Suppressor macrophage (primary cell): ENCODE measurements around the gene DCLRE1B.

ENCODE experiments used
- DNase-seq, 4 experiments: peaks; one replicate each; pipeline ENCODE4 v3.0.0-alpha.2; 2020 to 2022

Gene DCLRE1B

DNA sequence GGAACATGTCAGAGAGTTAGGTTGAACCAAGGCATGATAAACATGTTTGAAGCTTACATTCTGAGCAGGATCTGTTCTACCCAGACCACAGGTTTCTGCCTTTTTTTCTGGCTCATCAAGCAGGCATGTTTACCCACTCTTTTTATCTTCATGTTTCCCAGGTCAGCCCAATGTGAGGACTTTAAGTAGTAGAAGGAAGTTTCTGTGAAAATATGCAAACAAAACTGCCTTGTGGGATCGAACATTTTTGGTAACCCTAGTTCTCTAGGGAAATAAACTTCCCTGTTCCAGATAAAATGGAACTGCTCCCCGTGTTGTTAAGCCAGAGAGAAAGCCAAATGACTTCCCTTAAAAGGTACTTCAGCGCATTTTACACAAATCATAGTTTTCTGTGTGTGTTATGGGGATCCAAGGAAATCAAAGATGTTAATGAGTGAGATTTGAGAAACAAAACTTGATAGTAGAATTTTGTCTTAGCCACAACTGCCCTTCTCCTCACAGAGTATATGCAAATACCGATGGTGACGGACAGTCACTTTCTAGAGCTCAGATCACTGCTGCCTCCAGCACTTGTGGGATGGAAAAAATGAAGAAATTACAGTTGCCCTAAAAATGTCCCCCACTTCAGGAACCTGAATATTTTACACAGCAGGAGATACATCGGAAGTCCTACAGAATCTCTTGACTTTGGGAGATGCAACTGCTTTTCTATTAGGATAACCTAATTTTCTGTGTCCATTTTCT, 23.2 kb downstream of the DCLRE1B start:
- DNase-seq = peak; percentile 31 to 56 (median 44)

DNA sequence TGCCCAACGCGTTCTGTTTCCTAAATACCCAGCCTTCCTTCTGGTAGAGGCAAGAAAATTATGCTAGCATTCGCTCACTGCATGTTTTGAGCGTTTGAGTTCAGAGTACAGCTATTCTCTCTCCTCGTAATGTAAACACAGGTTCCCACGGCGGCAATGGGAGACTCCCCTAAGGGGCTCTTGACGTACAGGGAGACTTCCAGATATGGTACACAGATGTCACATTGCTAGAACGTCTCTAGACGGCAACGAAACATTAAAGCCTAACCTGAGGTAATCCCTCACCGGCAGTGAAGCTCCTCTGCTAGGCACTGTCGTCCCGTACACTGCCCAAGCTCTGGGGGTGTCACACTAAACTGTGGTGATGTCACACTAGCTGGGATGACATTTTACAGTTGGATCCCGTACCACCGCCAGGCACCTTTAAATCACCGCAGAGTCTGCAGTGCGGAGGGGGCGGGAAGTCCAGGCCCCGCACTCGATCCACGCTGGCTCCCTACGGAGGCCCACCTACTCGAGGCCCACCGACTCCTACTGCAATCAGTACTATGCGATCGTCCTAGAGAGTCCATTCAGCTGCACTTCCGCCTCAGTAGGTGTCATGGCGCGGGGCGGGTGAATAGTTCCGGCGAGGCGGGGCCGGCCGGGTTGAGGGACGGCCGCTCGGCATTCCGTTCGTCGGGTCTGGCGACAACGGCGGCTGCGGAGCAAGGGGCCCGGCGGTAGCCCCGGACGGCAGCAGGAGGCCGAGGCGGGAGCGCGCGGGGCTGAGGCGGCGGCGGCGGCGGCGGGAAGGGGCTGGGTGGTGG, 24.0 kb downstream of the DCLRE1B start, which contains the start of gene HIPK1:
TSS of gene HIPK1 (plus strand) at position 384 of the 809 bp plus-strand sequence.
- DNase-seq = peak; percentile 94 to 97 (median 96)

- DNase-seq = peak; percentile 59 to 83 (median 70)
Measured at GRCh38 chr1:113929750-113930498, 24.8 kb downstream of the DCLRE1B start.

DNA sequence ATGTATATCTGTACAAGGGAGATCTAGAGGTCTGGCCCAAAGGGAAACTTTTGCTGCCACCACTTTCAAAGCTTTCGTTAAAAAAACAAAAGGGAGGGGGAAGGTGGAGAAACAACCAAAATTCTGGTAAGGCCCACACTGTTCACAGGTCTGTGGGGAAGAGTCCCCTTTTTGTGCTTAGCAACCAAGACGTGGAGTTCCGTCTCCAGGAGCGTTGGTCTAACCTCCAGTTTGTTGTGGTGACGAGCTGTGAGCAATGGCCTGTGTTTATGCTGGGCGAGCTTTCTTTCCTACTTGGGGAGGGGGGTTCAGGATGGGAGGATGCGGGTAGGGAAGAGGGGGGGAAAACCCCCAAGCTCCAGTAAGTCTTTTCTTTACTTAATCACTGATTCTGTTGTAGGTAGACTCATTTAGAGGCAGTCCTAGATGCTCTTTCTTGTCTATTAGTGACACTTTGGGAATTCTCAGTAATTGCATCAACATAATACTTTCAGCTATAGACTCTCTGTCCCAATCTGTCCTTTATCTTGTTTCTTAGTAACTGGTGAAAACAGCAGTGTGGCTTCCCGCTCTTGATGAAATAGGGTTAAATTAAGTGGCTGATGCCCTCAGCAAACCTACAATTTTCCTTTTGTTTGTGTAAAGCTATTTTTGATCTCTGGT, 25.5 kb downstream of the DCLRE1B start:
- peak; percentile 48 to 70 (median 58) for DNase-seq

- peak in 2 of 4 experiments; percentile 10 to 16 for DNase-seq
Measured at GRCh38 chr1:113931451-113931851, 26.3 kb downstream of the DCLRE1B start.

- DNase-seq = no peak
Measured at GRCh38 chr1:113934006-113934405, 28.9 kb downstream of the DCLRE1B start.

GRCh38 chr1:113934511-113935055, 29.5 kb downstream of the DCLRE1B start:
- peak in 2 of 4 experiments; percentile 8 to 30 for DNase-seq

- DNase-seq = no peak
Measured at GRCh38 chr1:113935176-113935575, 30.1 kb downstream of the DCLRE1B start.

DNA sequence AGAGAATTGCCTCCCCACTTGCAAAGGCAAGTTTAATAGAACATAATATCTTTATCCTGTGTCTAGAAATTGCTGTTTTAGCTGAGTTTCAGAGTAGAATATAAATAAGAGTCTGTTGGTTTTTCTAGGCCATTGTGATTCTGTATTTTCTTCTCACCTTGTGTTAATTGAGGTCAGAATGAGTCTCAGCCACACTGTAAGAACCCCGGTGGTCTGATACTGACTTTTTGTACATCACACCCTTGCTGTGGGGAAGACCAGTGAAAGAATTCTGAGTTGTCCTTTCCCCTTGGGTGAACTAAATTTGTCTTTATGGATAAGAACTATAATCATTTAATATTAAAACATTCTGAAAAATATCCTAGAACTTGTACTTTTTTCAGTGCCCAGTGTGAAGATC, 30.8 kb downstream of the DCLRE1B start:
- no peak for DNase-seq

DNA sequence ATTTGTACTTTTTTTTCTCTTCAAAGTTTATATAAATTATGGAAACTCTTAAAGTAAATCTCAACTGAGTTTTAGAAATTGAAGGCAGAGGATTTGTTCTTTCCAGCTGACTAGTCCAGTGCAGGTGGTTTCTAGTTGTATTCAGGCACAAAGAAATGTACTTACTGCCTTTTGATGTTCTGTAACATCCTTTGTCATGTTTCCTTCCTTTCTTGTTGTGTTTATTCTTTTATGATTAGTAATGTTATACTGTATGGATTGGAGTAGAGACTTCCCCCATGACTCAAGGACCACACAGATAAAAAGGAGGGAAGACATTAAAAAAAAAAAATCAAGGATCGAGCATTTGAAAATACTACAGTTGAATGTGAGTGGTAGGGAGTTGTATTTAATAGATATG, 32.0 kb downstream of the DCLRE1B start:
- no peak for DNase-seq

GRCh38 chr1:113938192-113938591, 33.1 kb downstream of the DCLRE1B start:
- DNase-seq = no peak

- DNase-seq = peak in 3 of 4 experiments; percentile 17 to 50 (median 33)
Measured at GRCh38 chr1:113940365-113941244, 35.5 kb downstream of the DCLRE1B start.

DNA sequence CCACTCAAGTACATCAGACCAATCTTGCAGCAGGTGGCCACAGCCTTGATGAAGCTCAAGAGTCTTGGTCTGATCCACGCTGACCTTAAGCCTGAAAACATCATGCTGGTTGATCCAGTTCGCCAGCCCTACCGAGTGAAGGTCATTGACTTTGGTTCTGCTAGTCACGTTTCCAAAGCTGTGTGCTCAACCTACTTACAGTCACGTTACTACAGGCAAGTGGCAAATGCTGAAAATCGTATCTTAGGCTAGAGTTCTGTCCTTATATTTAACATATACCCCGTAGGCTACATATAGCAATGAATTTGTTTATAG, 36.1 kb downstream of the DCLRE1B start:
- DNase-seq = no peak

- DNase-seq = no peak
Measured at GRCh38 chr1:113942527-113942926, 37.4 kb downstream of the DCLRE1B start.

DNA sequence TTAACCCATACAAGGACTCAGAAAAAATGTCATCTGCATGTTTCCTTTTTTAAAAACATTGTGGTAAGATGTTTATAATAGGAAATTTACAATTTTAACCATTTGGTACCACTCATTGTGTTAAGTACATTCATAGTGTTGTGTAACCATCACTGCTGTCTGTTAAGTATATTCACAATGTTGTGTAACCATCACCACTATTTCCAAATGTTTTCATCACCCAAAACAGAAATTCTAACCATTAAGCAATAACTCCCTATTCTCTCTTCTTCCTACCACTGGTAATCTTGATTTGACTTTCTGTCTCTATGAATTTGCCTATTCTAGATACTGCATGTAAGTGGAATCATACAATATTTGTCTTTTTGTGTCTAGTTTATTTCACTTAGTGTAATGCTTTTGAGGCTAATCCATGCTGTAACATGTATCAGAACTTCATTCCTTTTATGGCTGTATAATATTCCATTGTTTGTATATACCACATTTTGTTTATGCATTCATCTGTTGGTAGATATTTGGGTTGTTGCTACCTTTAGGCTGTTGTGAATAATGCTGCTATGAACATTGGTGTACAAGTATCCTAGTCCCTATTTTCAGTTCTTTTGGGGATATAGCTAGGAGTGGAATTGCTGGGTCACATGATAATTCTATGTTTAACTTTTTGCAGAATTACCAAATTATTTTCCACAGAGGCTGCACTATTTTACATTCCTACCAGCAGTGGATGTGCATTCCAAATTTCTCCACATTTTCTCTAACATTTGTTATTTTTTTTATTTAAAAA, 38.1 kb downstream of the DCLRE1B start:
- peak in 3 of 4 experiments; percentile 25 to 84 (median 83) for DNase-seq

DNA sequence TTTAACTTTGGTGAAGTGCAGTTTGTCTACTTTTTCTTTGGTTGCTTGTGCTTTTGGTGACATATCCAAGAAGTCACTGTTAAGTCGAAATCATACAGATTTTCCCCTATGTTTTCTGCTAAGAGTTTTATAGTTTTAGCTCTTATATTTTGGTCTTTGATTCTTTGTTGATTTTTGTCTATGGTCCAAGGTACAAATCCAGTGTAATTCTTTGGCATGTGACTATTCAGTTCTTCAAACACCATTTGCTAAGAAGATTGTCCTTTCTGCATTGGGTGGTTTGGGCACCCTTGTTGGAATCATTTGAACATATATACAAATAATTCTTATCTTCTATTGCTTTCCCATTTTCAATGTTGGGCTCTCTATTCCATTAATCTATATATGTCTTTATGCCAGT, 40.2 kb downstream of the DCLRE1B start:
- no peak for DNase-seq

GRCh38 chr1:113946112-113946511, 41.0 kb downstream of the DCLRE1B start:
- DNase-seq = no peak

GRCh38 chr1:113946678-113947387, 41.7 kb downstream of the DCLRE1B start:
- DNase-seq = no peak

- DNase-seq = no peak
Measured at GRCh38 chr1:113947388-113948107, 42.4 kb downstream of the DCLRE1B start.
